Endothelial cell of umbilical vein (primary cell): ENCODE measurements around the gene RAP1GDS1. TPM values are rescaled to one million over a fixed set of nuclear protein-coding genes. Genes with fewer than 3 reads are reported as not detected.

Source experiments
- BruUV-seq: library from RNA; stranded (reverse); fragments of 400-500 nt; replicated peaks from 2 replicates; lab custom pipeline; 2021; lab: Mats Ljungman, UMichigan
- CTCF ChIA-PET: fragments of 300-600, 350-600 bp; sonication (Branson Sonifier 250); formaldehyde crosslinking; loops from one replicate; lab custom pipeline; 2021; ENCODE audit warnings: antibody characterized with exemption, inconsistent platforms; lab: Charles Lee
- POLR2A ChIA-PET: fragments of 300-600, 350-600 bp; sonication (Branson Sonifier 250); formaldehyde crosslinking; loops from one replicate; lab custom pipeline; 2021; ENCODE audit warnings: antibody characterized with exemption, inconsistent platforms; lab: Charles Lee
- DNase-seq: peaks from one replicate; pipeline ENCODE4 v3.0.0-alpha.2; 2011; ENCODE audit warnings: low read depth, low spot score
- FAIRE-seq: peaks from 2 replicates; lab custom pipeline; 2011; peaks lifted over from hg19 to GRCh38; lab: Jason Lieb, UNC
- H2AFZ ChIP-seq: 2 replicates; pipeline ENCODE4 v1.6.0; 2012; ENCODE audit warnings: low read depth, low read length, control low read depth, inconsistent platforms
- H3K27ac ChIP-seq: 2 replicates; pipeline ENCODE4 v1.5.1; 2011; ENCODE audit warnings: low read depth, mild to moderate bottlenecking, control low read depth, low read length, moderate library complexity; ENCODE audit not compliant: insufficient read depth
- H3K27me3 ChIP-seq, 2 experiments: 2 replicates each; pipeline versions ENCODE4 v1.6.0 to v1.6.1; 2011; ENCODE audit warnings: low read length in 2 of 2, mixed read lengths in 1 of 2; ENCODE audit not compliant: control insufficient read depth in 2 of 2, insufficient read depth in 2 of 2
- H3K36me3 ChIP-seq, 2 experiments: 2 replicates in 1 of 2; 3 replicates in 1 of 2; pipeline ENCODE4 v1.5.1; 2011; ENCODE audit warnings: low read length in 2 of 2, mild to moderate bottlenecking in 1 of 2, moderate library complexity in 1 of 2; ENCODE audit not compliant: control insufficient read depth in 2 of 2, insufficient read depth in 2 of 2; ENCODE audit errors: extremely low read depth in 1 of 2
- H3K4me1 ChIP-seq: 3 replicates; pipeline ENCODE4 v1.5.1; 2011; ENCODE audit warnings: mild to moderate bottlenecking, low read length; ENCODE audit not compliant: control insufficient read depth, insufficient read depth; ENCODE audit errors: extremely low read depth
- H3K4me2 ChIP-seq: 2 replicates; pipeline ENCODE4 v1.6.1; 2011; ENCODE audit warnings: low read length, control low read depth, mixed read lengths; ENCODE audit not compliant: insufficient read depth
- H3K4me3 ChIP-seq, 3 experiments: fragments of 200-600 bp in 1 of 3; sonication (generic), shearing (Covaris generic) in 1 of 3; replicated peaks in 1 of 3; 2 replicates each; pipeline ENCODE4 v1.5.1; 2011 to 2016; ENCODE audit warnings: control low read depth in 3 of 3, low read length in 3 of 3, mild to moderate bottlenecking in 2 of 3, inconsistent platforms in 1 of 3, low read depth in 1 of 3, moderate library complexity in 1 of 3; ENCODE audit not compliant: insufficient read depth in 1 of 3
- H3K79me2 ChIP-seq: 2 replicates; pipeline ENCODE4 v1.6.0; 2012; ENCODE audit warnings: low read length, inconsistent platforms; ENCODE audit not compliant: control insufficient read depth, insufficient read depth
- H3K9ac ChIP-seq: replicated peaks from 2 replicates; pipeline ENCODE3; 2011; ENCODE audit warnings: low read length, control low read depth; ENCODE audit not compliant: insufficient read depth; ENCODE audit errors: extremely low read depth
- H3K9me1 ChIP-seq: replicated peaks from 3 replicates; pipeline ENCODE4 v1.6.0; 2011; ENCODE audit warnings: mild to moderate bottlenecking, low read length; ENCODE audit not compliant: control insufficient read depth, insufficient read depth; ENCODE audit errors: extremely low read depth
- H3K9me3 ChIP-seq: replicated peaks from 2 replicates; pipeline ENCODE4 v1.5.1; 2012; ENCODE audit warnings: low read length, inconsistent platforms; ENCODE audit not compliant: control insufficient read depth, insufficient read depth
- H4K20me1 ChIP-seq: replicated peaks from 2 replicates; pipeline ENCODE3; 2011; ENCODE audit warnings: mild to moderate bottlenecking, low read length; ENCODE audit not compliant: control insufficient read depth, insufficient read depth; ENCODE audit errors: extremely low read depth
- EZH2 ChIP-seq: IDR thresholded peaks from 2 replicates; pipeline ENCODE4 v1.6.1; 2012; ENCODE audit warnings: borderline replicate concordance, low read depth, mild to moderate bottlenecking, moderate library complexity, low read length, inconsistent platforms; ENCODE audit not compliant: severe bottlenecking
- FOS ChIP-seq: IDR thresholded peaks from 2 replicates; pipeline ENCODE4 v1.6.1; 2011; ENCODE audit warnings: mild to moderate bottlenecking, low read length, moderate library complexity, borderline replicate concordance; ENCODE audit not compliant: insufficient read depth
- JUN ChIP-seq: IDR thresholded peaks from 2 replicates; pipeline ENCODE4 v1.6.1; 2011; ENCODE audit warnings: borderline replicate concordance, low read depth; ENCODE audit not compliant: insufficient read length, insufficient read depth
- MYC ChIP-seq: IDR thresholded peaks from one replicate; pipeline ENCODE4 v1.6.1; 2011; ENCODE audit warnings: mild to moderate bottlenecking, low read depth, low read length
- POLR2A ChIP-seq: IDR thresholded peaks from 2 replicates; pipeline ENCODE4 v1.6.1; 2012; ENCODE audit warnings: low read depth, mild to moderate bottlenecking, control low read depth, low read length
- POLR2AphosphoS5 ChIP-seq: IDR thresholded peaks from 2 replicates; pipeline ENCODE4 v1.6.1; 2012; ENCODE audit warnings: low read depth, mild to moderate bottlenecking, control low read depth, low read length, moderate library complexity; ENCODE audit not compliant: insufficient read depth
- dilution Hi-C: fragments of 300-500 bp; cut with MboI; formaldehyde crosslinking; loops from one replicate; pipeline ENCODE4 v1.15.0; 2019; ENCODE audit warnings: low sequenced_read_pairs; ENCODE audit not compliant: extremely low pct_ligation_motif_present
- intact Hi-C: fragments of 100-400 bp; cut with micrococcal nuclease; formaldehyde crosslinking; loops from one replicate; pipeline ENCODE4 v1.10.0; 2022
- polyA plus RNA-seq, 4 experiments: library from polyadenylated mRNA; depleted of rRNA in 3 of 4; stranded (reverse) in 3 of 4; unstranded in 1 of 4; fragments of >200 nt; gene quantifications; 2 replicates each; pipeline versions ENCODE4 v1.2.1 to v1.2.3, GENCODE V29; 2011 to 2012; ENCODE audit warnings: missing spikeins in 1 of 4
- total RNA-seq: library from RNA; stranded (reverse); gene quantifications from 2 replicates; pipeline ENCODE4 v1.2.3, GENCODE V29; 2021
- TF ChIP-seq, protein P1 (sequence below), 2 donors: IDR thresholded peaks; 1 replicate in 1 of 2; 2 replicates in 1 of 2; pipeline ENCODE4 v1.5.1; 2011; ENCODE audit warnings: low read length in 2 of 2, mild to moderate bottlenecking in 2 of 2, moderate library complexity in 2 of 2, control low read depth in 1 of 2, inconsistent platforms in 1 of 2, low read depth in 1 of 2; ENCODE audit not compliant: insufficient read depth in 1 of 2; ENCODE audit errors: extremely low read depth in 1 of 2
- TF ChIP-seq, protein P2 (sequence below): IDR thresholded peaks from 2 replicates; pipeline ENCODE4 v1.6.1; 2011; ENCODE audit not compliant: insufficient read depth, insufficient read length

RAP1GDS1 gene
- total and polyA plus RNA-seq, 2 donors (not counting 3 experiments of a cell fraction or from before 2014, with no cell fraction given): 17.6 to 52.8 TPM

GRCh38 chr4:98298022-98298421 is 36.8 kb downstream of the RAP1GDS1 start:
- DNase-seq (no peak), FAIRE-seq (no peak)
- dilution Hi-C loops: no loop called here
- no peaks in the 10 kb centered on the region for H3K9me1 ChIP-seq
- H3K9ac ChIP-seq: no peak overlapping the region
- H3K4me1 ChIP-seq: no peaks in the 10 kb centered on the region
- H3K36me3 ChIP-seq: peaks cover 0 to 5% of the 10 kb centered on the region in 2 experiments
- H4K20me1 ChIP-seq: no peaks in the 10 kb centered on the region
- peaks cover 19% of the 10 kb centered on the region for H3K79me2 ChIP-seq
- ChIA-PET CTCF (interaction anchor here (0.9 to 1.0 kb wide), 2 partner anchors 14 to 36 kb away, joined by 3 read pairs; partner anchors contain the start of gene RAP1GDS1), POLR2A (no interaction called here)
- no peak overlapping the region for H3K27ac ChIP-seq
- no TSS peak for BruUV-seq
- no peak overlapping the region for H2AFZ ChIP-seq
- no peaks in the 10 kb centered on the region for H3K9me3 ChIP-seq
- no peak overlapping the region for H3K4me2 ChIP-seq
- intact Hi-C loops: no loop called here
- H3K4me3 ChIP-seq: no peak overlapping the region
- no peaks in the 10 kb centered on the region for H3K27me3 ChIP-seq
- TF ChIP-seq POLR2AphosphoS5 (no peak), MYC (no peak), FOS (no peak), EZH2 (no peak), POLR2A (no peak), JUN (no peak)
- TF ChIP-seq, protein P1, sequence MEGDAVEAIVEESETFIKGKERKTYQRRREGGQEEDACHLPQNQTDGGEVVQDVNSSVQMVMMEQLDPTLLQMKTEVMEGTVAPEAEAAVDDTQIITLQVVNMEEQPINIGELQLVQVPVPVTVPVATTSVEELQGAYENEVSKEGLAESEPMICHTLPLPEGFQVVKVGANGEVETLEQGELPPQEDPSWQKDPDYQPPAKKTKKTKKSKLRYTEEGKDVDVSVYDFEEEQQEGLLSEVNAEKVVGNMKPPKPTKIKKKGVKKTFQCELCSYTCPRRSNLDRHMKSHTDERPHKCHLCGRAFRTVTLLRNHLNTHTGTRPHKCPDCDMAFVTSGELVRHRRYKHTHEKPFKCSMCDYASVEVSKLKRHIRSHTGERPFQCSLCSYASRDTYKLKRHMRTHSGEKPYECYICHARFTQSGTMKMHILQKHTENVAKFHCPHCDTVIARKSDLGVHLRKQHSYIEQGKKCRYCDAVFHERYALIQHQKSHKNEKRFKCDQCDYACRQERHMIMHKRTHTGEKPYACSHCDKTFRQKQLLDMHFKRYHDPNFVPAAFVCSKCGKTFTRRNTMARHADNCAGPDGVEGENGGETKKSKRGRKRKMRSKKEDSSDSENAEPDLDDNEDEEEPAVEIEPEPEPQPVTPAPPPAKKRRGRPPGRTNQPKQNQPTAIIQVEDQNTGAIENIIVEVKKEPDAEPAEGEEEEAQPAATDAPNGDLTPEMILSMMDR (IDR thresholded peaks at IDR 0.05; ENCODE audit: extremely low read depth in 1 of 2, insufficient read depth in 1 of 2, low read depth in 1 of 2, low read length in 2 of 2): no peak
- TF ChIP-seq, protein P2, sequence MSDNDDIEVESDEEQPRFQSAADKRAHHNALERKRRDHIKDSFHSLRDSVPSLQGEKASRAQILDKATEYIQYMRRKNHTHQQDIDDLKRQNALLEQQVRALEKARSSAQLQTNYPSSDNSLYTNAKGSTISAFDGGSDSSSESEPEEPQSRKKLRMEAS: no peak
